GM10266 (cell line): ENCODE data around the gene SEMA5A.

Source experiments
- DNase-seq: peaks from one replicate; pipeline ENCODE4 v3.0.0; 2012; ENCODE audit errors: extremely low spot score
- TF ChIP-seq, protein P1 (sequence below): IDR thresholded peaks from 2 replicates; pipeline ENCODE4 v1.5.1; 2012; ENCODE audit warnings: mild to moderate bottlenecking, low read depth; ENCODE audit not compliant: control insufficient read depth, insufficient read depth; ENCODE audit errors: missing control alignments

SEMA5A gene

DNA sequence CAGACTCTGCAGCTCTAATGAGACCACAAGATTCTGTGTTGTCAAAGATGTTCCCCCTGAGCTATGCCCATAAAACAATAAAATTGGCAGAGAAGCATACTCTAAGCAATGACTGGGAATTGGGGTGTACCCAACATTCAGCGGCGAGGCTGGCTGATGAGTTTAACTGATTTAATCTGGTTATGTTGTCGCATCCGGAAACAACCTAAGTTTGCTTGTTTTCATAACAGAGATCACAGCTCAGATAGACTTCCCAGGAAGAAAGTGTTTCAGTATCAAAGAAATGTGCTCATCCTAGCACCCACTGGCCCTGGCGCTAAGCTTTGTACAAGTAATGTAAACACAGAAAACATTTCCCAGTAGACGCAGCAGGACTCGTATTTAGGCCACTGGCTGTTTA, 7.4 kb downstream of the SEMA5A start:
- TF ChIP-seq, protein P1, sequence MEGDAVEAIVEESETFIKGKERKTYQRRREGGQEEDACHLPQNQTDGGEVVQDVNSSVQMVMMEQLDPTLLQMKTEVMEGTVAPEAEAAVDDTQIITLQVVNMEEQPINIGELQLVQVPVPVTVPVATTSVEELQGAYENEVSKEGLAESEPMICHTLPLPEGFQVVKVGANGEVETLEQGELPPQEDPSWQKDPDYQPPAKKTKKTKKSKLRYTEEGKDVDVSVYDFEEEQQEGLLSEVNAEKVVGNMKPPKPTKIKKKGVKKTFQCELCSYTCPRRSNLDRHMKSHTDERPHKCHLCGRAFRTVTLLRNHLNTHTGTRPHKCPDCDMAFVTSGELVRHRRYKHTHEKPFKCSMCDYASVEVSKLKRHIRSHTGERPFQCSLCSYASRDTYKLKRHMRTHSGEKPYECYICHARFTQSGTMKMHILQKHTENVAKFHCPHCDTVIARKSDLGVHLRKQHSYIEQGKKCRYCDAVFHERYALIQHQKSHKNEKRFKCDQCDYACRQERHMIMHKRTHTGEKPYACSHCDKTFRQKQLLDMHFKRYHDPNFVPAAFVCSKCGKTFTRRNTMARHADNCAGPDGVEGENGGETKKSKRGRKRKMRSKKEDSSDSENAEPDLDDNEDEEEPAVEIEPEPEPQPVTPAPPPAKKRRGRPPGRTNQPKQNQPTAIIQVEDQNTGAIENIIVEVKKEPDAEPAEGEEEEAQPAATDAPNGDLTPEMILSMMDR, result no peak
- no peak for DNase-seq

DNA sequence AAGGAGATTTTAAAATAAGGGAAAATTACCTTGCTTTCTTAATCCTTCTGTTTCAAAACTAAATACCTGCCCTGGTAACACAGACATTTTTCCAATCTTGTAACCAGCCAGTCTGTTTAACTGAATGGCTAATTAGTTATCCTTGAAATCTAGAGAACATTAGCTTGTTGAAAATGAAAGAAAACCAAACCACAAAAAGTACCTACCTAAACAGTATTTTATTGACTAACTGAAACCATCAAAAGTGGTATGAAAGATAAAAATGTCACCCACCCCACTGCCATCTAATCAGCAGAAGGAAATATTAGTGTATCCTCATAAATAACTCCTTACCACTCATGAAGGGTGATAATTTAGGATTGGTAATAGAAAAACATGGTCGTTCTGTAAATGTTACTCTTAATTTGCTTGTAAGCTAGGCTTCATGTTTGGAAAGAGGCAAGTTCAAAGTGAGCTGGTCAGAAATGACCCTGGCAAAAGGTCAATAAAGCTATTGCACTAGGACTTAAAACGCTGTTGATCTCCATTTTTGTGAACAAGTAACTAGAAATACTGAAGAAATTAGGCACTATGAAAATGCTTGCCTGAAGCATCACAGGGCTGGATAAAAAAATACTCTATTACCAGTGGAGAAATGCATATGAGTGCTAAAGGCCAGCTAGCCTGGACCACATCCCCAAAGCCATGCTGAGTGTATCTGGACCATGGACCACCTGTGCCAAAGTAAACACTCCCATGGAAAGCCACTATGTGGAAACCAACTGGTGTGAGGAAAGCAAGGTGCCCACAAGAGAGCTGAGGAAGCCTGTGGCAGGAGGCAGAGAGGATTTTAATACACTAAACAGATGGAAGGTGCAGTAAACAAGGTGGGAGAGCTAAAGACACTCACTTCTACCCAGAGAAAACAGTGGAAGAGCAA, 8.4 kb downstream of the SEMA5A start:
- no peak for DNase-seq
- TF ChIP-seq, protein P1, result no peak

DNA sequence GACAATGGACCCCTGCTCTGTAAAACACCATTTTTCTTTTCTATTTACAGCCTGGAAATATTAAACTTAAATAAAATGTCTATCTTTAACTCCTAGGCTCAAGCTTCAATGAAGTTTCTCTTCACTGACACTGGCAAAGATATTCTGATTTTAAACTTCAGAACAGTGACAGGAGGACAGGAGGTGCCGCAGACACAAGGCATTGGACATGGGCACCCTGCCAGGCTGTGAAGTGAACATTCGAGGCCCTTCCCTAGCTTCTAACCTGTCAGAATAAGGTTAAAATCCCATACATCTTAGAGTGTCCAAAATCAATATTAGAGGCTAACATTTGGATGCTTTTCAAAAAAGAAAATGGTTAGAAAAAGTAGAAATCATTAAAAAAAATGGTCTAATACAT, 9.2 kb downstream of the SEMA5A start:
- no peak for DNase-seq

DNA sequence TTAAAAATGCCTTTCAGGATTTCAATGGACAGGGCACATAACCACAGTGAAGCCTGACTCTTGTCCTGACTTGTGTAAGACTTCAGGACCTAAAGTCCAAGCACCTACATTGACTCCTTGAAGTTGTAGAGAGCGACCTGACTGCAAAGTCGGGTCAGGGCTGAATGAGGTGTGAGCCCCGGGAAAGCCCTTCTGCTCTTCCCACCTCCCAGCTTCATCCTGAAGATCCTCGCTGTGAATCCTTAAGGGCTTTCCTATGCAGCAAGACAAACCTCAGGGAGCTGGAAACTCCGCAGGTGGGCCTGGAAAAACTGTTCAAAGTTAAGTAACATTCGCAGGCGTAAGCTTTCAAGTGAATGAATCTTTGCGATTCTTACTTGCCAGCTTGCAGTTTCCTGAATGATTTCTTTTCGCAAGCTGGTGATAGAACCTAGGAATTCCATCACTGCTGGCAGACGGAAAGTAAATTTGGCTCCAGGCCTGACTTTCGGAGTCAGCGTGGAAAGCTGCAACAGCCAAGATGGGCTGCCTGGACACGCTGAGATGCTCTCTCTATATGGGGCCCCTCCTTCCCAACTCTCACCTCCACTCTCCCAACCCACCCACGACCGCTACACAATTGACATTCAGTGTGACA, 10.9 kb downstream of the SEMA5A start:
- TF ChIP-seq, protein P1, result no peak

More for the DNA sequence above, 9.2 kb downstream of the SEMA5A start:
- TF ChIP-seq, protein P1, result no peak

DNA sequence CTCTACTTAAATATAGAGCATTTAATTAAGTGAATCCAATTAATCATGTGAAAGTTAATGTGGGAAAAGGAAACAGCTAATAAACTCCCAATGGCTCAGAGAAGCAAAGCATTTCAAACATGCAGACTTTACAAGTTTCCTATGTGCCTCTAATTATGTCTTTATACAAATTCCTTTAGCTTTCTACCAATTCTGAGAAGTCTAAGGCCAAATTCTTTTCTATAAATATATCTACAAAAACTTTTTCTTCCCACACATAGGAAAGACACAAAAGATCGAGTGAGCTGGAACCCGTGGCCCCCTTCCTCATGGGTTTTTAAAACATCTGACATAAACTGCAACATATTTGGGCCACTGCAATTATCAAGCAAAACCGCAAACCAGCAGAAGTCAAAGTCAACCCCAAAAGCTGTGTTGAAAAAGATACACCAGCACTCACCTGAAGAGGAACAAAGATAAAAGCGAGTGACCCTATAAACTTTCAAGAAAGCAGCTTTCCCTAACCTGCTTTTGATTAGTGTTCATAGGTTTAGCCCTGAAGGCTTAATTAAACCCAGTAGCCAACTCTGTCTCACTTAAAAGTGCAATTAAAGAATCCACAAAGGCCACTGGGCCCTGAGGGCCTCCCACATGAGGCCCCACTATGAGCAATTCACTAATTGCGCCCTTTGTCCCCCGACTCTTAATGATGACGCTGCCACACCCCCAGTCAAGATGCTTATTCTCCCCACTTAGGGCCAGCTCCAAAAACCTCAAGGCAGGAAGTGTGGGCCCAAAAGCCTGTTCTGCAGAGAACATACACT, 12.1 kb downstream of the SEMA5A start:
- TF ChIP-seq, protein P1, result no peak
- DNase-seq, result no peak

More for the DNA sequence above, 10.9 kb downstream of the SEMA5A start:
- DNase-seq, result no peak

DNA sequence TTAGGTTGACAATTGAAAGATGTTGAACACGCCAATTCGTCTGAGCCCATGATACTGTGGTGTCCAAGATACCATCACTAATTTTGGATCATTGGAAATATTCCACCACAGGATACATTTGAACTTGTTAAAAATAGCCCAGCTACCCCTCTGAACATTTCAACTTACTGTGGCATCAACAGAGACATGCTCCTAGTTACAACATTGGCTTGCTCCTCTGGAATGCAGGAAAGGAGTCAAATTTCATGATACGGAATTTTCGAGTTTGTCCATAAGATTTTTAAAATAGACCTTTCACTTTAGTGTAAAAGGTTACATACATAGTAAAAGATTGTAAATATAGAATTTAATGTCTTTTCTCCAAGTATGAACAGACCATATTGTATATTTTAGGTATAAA, 12.8 kb downstream of the SEMA5A start:
- no peak for DNase-seq
- TF ChIP-seq, protein P1, result no peak

DNA sequence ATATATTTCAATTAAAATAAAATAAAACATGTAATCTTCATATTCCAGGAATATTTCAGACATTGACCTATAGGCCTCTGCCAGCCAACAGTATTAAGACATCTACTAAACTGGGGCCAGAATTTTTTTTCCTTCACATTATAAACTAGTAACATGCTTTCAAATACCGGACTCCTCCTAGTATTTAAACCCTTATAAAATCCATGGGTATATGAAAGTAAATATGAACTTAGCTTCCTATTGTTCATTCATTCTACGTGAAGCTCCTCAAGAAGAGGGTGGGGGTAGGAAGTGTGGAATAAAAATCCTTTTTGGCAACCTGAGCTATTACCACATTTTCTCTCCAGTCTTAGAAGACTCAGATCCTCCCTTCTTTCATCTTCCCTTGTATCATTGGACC, 16.4 kb downstream of the SEMA5A start:
- TF ChIP-seq, protein P1, result no peak
- no peak for DNase-seq
